GM12874 (cell line): ENCODE measurements around the gene SSRP1.

Source experiments
- CTCF ChIP-seq: IDR thresholded peaks from 2 replicates; pipeline ENCODE4 v1.5.1; 2011; ENCODE audit warnings: low read depth, mild to moderate bottlenecking, control low read depth, low read length, moderate library complexity; ENCODE audit not compliant: insufficient read depth

The SSRP1 gene

GRCh38 chr11:57306940-57307565 lies 28.6 kb downstream of the SSRP1 start:
- TF ChIP-seq CTCF, result no peak

GRCh38 chr11:57306161-57306876 lies 29.4 kb downstream of the SSRP1 start:
- TF ChIP-seq CTCF, result no peak

- no peak for TF ChIP-seq CTCF
Measured at GRCh38 chr11:57305523-57305922, 30.2 kb downstream of the SSRP1 start.

GRCh38 chr11:57303990-57304579 lies 31.6 kb downstream of the SSRP1 start:
- TF ChIP-seq CTCF, result no peak

GRCh38 chr11:57303280-57303989 lies 32.3 kb downstream of the SSRP1 start:
- TF ChIP-seq CTCF, result no peak

GRCh38 chr11:57302489-57302888 lies 33.2 kb downstream of the SSRP1 start:
- no peak for TF ChIP-seq CTCF
